NK-92 (cell line): ENCODE measurements around the gene SAP130.
"Not testable (repeated sequence)": the region's sequence is repeated elsewhere in the genome, so short reads cannot be mapped to it uniquely, and the experiment has no call there.

ENCODE experiments used
- DNase-seq: peaks from one replicate; lab custom pipeline; 2025; ENCODE audit not compliant: unreplicated experiment; lab: John Stamatoyannopoulos, UW

SAP130 gene

DNA sequence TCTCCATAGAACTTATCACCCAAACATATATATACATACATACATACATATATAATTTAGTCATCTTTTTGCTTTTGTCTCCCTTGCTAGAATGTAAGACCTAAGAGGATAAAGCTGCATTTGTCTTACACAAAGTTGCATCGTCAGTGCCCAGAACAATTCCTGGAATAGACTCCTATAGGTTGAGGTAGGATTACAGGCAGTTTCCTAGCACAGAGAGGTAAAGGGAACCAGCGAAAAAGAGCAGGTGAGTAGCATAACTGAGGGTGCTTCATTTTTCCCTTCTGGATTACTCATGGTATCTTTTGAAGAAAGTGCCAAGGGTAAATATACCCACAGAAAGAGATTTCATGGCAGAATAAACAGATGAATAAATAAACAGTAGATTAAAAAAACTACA, 74.0 kb downstream of the SAP130 start:
- no peak for DNase-seq

DNA sequence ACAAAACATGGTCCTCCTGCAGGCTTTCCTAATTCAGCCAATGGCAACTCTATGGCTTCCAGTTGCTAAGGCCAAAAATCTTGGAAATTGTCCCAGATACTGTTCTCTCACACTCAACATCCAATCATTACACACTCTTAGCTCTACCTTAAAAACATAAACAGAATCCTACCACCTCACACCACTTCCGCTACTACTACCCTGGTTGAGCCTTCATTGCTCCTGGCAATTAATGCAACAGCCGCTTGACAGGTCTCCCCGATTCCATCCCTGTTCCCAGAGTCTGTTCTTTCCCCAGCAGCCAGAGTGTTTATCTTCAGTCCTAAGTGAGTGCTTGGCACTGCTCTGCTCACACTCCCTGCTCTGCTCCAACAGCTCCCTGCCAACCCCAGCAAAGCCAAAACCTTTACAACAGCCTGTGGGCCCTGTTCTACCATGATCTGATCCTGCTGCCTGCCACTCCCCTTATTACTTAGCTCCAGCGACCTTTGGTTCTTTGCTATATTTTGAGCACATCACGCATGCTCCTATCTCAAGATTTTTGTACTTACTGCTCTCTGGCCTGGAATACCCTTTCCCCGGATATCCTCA, 74.6 kb downstream of the SAP130 start:
- DNase-seq, result no peak

DNA sequence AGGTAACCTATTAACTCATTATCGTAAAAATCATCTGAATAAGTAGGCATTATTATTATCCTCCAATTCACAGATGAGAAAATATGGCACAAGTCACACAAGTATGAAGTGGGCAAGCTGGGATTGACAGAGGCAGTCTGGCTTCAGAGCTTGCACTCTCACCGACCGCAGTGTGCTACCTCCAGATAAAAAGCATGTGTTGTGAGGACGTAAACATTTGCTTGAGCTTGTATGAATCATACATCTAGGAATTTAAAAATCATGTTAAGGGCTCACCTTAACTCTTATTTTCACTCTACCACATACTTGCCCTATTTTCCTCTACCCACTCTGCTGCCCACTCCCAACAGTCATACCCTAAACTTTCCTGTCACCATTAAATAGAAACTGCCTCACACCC, 76.8 kb downstream of the SAP130 start:
- no peak for DNase-seq

DNA sequence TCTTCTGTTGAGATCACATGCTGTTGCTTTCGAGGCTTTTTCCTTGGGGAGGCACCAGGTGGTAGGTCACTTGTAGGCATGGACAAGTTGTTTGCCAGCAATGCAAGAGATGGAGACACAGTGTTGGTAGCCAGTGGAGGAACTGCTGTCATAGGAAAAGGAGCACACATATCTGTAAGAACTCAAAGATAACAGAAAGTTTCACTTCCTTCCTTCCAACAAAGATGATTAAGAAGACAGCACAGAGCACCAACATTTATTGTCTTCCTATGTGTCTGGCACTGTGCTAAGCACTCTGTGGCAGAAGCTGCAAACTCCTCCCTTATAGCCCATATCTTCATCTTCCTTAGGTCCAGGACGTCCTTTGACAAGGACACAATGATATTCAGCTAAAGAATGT, 77.6 kb downstream of the SAP130 start:
- no peak for DNase-seq

DNA sequence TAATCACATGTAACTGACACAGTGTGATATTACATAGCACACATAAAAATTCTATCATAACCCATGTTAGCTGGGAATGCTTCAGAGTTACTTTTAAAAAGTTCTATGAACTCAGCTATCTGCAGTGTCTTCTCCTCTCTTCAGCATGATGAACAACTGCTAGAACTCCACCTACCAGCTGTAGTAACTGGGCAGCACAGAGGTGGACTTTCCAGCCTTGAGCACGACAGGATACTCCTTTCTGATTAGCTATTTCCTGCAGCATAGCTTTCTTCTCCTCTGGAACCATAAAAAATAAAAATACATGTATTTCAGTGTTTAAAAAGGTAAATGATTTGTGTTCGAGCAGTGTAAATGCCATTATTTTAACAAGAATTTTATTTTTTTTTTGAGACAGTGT, 82.6 kb downstream of the SAP130 start:
- DNase-seq, result no peak

DNA sequence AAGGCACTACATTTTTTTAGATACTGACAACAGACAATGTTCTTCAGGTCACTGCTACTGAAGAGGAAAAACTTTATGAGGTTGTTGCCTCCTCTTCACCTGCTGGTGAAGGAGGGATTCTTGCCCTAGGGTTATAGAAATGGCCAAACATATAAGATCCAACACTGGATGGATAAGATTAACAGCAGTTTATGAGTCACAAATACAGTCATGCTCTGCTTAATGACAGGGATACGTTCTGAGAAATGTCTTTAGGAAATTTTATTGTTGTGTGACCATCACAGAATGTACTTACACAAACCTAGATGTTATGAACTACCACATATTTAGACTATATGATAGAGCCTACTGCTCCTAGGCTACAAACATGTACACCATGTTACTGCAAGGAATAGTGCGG, 84.7 kb downstream of the SAP130 start:
- DNase-seq, result no peak

DNA sequence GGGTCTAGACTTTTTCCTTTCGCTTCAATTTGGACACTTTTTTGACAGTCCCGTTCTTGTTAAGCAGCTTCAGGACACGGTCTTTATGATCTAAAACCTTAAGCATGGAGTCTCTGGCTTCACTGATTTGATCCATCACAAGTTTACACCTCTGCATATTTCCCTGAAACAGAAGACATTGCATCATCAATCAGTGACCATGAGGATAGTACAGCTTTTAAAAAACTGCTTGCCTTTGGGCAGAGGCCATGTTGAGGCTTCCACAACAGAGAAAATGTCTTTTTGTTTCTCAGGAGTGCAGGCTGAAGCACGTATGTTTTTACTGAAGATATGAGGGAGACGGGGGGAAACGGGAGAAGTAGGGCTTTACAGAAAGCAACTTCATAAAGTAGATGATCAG, 85.9 kb downstream of the SAP130 start:
- DNase-seq, result no peak

DNA sequence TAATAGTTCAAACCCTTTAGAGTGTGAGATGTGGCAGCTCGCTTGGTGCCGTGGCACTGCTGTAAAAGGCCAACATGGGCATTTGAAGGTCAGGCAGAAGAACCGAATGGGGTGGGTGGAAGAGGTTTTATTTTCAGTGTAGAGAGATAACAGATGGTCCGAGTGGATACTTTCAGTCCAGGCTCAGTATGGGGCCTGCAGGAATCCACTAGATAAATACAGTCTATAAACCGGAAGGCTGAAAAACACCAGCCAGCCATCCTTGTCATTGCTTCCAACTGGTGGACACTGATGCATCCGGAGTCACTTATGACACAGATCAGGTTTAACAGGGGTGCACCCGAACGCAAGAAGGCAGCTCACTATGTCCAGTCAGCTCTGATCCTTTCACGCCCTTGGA, 86.4 kb downstream of the SAP130 start:
- no peak for DNase-seq

DNA sequence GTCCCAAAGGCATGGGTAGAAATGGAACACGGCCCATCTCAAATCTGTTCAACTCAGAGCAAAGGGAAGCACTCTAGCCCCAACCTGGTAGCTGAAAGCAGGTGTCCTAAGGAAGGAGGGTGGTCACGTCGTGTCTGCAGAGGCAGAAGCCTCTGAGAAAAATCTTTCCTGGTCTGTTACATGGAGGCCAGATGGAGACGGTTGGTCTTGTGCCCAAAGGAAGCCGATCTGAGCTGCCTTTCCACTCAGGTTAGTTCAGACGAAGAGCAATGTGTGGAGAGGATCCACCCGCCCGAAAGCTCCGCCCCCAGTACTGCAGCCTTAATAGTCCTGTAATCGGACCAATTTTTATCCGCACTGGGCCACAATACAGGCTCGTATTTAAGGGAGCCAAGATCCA, 87.2 kb downstream of the SAP130 start:
- no peak for DNase-seq

DNA sequence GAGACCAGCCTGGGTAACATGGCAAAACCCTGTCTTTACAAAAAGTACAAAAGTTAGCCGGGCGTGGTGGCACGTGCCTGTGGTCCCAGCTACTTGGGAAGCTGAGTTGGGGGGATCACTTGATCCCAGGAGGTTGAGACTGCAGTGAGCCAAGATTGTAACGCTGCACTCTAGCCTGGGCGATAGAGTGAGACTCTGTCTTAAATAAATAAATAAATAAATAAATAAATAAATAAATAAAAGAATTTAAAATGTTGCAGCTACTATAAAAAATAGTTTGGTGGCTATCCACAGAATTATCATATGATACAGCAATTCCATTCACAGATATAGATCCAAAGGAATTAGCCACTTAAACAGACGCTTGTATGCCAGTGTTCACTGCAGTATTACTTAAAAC, 92.5 kb downstream of the SAP130 start:
- no peak for DNase-seq

DNA sequence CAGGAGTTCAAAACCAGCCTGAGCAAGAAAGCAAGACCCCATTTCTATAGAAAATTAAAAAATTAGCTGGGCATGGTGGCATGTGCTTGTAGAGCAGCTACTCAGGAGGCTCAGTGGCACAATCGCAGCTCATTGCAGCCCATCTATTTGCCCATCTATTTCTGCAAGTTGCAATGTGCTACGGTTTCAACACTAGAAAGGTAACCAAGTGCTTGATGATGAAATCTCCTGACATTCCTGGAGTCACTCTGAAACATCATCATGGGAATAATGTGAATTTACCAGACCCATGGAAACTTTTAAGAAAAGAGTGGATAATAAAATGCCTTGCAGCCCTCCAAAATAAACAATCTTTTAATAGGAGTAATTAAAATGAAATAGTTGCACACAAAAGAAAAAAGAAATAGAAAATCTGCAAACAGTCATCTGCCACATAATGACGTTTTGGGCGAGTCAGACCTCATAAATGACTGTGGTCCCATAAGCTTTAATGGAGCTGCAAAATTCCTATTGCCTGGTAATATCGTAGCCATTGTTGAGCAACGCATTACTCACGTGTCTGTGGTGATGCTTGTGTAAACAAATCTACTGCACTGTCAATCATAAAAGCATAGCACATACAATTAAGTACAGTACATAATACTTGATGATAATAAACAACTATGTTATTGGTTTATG, 95.5 kb downstream of the SAP130 start:
- DNase-seq, result no peak

DNA sequence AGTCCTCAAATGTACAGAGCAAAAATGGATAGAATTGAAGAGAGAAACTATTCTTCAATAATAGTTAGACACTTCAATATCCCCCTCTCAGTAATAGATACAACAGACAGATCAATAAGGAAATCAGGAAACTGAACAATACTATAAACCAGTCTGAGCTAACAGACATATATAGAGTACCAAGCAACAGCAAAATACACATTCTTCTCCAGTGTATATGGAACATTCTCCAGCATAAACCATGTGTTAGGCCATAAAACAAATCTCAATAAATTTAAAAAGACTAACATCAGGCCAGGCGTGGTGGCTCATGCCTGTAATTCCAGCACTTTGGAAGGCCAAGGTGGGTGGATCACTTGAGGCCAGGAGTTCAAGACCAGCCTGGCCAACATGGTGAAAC, 98.4 kb downstream of the SAP130 start:
- no peak for DNase-seq

DNA sequence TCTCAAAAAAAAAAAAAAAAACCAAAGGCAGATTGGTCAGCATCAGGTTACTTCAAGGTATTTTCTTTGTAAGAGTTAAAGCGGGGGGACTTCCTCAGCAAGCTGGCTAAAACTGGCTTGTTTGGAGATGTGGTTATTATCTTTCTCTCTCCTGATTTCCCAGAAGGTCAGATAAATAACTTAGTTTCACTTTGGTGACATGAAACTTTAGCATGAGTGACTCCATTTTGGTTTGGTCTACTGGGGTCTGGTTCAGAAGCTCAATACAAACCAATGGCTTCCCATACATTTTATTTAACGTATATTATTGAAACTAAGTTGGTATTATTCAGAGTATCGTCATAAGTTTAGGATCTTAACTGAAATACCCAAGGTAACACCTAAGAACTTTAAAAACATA, 100.5 kb downstream of the SAP130 start:
- DNase-seq, result no peak

DNA sequence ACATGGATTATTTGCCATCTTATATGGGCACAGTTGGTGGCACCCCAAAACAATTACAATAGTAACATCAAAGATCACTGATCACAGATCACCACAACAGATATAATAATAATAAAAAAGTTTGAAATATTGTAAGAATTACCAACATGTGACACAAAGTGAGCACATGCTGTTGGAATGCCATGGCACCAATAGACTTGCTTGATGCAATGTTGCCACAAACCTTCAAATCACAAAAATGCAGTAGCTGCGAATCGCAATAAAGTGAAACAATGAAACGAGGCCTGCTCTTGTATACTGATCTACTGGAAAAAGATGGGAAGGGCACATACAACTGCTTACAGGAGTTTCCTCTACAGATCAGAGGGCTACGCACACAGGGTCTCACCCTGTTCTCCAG, 109.9 kb downstream of the SAP130 start:
- DNase-seq, result no peak

DNA sequence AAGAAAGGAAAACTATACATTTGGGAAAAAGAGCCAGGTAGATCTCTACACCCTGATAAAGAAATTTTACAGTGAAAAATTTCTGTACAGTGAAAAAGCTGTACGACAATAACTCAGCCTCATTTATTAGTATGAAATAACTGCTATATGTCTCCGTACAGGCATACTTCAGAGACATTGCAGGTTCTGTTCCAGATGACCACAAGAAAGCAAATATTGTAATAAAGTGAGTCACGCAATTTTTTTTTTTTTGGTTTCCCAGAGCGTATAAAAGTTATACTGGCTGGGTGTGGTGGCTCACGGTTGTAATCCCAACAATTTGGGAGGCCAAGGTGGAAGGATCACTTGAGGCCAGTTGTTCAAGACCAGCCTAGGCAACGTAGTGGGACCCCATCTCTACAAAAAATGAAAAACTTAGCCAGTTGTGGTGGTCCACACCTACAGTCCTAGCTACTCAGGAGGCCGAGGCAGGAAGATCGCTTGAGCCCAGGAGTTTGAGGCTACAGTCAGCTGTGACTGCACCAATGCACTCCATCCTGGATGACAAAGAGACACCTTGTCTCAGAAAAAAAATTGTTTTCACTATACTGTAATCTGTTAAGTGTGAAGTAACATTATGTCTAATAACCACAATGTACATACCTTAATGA, 113.9 kb downstream of the SAP130 start:
- no peak for DNase-seq

DNA sequence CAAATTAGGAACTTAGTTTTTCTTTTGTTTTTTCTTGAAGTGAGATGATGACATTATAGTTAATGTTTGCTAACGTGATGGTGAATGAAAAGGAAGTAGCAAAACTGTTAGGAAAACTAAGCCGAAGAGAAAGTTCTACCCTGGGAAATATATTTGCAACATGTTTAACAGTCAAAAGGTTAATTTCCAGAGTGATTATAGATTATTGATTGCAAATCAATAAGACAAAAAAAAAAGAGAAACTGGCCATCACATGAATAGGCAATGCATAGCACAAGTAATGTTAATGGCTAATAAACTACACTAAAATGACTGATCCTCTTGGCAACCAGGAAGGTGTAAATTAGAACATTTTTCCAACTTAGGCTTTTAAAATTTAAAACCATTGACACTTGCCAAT, 116.1 kb downstream of the SAP130 start:
- DNase-seq, result no peak

DNA sequence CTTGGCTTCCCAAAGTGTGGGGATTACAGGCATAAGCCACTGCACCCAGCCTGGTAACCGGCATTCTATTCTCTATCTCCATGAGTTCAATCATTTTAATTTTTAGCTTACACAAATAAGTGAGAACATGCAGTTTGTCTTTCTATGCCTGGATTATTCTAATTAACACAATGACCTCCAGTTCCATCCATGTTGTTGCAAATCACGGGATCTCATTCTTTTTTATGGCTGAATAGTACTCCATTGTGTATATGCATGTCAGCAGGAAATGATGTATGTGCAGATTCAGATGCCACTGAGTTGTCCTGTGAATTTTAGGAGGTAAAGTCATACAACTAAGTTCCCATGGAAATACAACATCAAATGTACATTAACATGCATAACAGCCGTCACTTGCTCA, 117.4 kb downstream of the SAP130 start:
- no peak for DNase-seq

DNA sequence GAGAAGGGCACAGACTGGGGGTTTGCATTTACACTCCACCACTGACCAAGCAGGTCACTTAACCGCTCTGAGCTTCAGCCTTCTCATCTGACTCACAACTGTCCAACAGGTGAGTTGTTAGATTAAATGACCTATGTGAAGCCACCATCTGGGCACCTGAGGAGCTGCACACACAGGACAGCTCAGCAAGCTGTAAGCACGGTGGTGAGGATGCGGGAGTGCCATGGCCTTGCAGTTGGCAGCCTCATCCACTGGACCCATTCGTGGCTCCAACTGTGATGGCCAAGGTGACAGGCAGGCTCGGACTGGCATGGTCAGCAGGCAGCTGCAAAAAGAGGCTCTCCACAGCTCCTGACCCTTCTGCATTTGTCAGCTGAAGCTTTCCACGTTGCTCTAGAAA, 118.8 kb downstream of the SAP130 start:
- no peak for DNase-seq

DNA sequence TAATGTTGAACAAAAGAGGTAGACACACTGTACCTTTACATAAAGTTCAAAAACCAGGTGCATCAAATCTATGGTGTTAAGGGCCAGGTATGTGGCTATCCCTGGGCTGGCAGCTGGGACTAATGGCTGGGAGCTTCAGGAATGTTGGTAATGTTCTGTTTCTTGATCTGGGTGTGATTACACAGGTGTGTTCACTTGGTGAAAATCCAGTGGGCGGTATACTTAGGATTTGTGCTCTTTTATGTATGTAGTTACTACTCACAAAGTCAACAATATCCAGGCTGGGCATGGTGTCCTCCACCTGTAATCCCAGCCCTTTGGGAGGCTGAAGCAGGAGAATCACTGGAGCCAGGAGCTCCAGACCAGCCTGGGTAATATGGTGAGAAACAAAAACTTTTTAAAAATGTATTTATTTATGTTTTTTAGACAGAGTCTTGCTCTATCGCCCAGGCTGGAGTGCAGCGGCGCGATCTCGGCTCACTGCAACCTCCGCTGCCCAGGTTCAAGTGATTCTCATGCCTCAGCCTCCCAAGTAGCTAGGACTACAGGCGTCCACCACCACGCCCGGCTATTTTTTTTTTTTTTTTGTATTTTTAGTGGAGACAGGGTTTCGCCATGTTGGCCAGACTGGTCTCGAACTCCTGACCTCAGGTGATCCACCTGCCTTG, 120.0 kb downstream of the SAP130 start:
- DNase-seq, result not testable (repeated sequence)

DNA sequence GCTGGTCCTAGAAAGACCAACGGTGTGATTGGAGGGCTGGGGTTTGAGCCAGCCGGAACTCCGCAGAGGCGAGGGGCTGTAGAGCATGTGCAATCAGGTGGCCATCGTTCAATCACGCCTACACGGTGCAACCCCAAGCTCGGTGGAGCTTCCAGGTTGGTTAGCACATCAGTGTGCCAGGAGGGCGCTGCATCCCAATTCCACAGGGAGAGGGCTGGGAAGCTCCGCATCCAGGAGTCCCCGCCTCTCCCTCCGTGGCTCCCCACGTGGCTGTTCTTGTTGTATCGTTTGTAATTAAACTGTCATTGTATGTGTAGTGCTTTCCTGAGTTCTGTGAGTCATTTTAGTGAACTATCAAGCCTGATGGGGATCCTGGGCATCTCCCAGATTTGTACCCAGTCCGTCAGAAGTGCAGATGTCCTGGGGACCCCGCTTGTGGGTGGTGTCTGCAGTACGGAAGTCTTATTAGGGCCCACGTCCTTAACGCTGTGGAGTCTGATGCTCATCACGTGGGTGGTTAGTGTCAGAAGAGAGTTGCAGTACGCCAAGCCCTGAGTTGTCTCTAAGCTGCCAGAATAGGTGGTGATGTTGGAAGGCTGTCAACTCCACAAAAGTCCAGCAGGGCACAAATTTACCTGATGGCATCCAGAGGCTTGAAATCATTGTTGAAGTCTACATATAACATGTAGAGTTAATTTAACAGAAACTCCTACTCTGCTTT, 121.5 kb downstream of the SAP130 start:
- DNase-seq, result no peak

DNA sequence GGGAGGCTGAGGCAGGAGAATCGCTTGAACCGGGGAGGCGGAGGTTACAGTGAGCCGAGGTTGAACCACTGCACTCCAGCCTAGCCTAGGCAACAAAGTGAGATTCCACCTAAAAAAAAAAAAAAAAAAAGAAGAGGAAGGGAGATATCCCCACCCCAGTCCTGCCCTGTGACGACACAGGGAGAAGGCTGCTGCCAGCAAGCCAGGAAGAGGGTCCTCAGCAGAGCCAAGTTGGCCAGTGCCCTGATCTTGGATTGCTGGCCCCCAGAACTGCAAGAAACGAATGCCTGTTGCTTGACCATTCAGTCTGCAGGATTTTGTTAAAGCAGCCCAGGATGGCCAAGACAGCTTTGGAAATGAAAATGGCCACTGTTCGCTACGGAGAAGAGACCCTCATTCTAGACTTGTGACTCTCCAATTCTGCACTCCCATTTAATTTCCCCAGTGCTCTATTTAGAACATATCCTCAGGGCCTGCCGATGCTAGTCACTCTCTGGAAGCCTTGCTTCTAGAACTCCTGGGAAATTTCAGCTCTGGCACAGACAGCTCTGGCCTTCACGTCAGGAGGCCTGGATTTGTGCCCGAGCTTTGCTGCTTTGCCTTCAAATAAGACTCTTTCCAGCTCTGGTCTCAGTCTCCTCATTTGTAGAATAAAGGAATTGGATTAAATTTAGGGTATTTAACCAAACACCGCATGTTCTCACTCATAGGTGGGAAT, 126.4 kb downstream of the SAP130 start:
- no peak for DNase-seq
